Omental fat pad (tissue), 4 donors: ENCODE results near the gene CCRL2. TPM values are rescaled to one million over a fixed set of nuclear protein-coding genes. Genes with fewer than 3 reads are reported as not detected.
A peak's percentile ranks its signal among the peaks of the same experiment; 100 is the strongest.

Experiments
- ATAC-seq: fragments of 150-250 bp; one replicate; pipeline ENCODE4 v1.9.1; 2016; ENCODE audit warnings: mild to moderate bottlenecking, moderate library complexity; ENCODE audit not compliant: low FRiP score
- DNase-seq: peaks from one replicate; pipeline ENCODE4 v3.0.0-alpha.2; 2019; ENCODE audit warnings: low spot score
- total RNA-seq, 4 donors: library from RNA; depleted of rRNA; stranded (reverse); fragments of >200 nt; gene quantifications; one replicate each; pipeline ENCODE4 v1.1.0, GENCODE V29; 2016
- TF ChIP-seq, protein P1 (sequence below), 3 donors: fragments of 450-650 bp; IDR thresholded peaks; one replicate each; pipeline ENCODE4 v1.5.1; 2016 to 2017; ENCODE audit warnings: antibody characterized with exemption in 3 of 3, mild to moderate bottlenecking in 3 of 3, moderate library complexity in 2 of 3

Gene CCRL2, protein sequence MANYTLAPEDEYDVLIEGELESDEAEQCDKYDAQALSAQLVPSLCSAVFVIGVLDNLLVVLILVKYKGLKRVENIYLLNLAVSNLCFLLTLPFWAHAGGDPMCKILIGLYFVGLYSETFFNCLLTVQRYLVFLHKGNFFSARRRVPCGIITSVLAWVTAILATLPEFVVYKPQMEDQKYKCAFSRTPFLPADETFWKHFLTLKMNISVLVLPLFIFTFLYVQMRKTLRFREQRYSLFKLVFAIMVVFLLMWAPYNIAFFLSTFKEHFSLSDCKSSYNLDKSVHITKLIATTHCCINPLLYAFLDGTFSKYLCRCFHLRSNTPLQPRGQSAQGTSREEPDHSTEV
- total RNA-seq = 10 to 100 TPM in 3 of 4 donors, 1 to 10 TPM in 1; 6.8 to 17.8 (median 12.8) TPM

DNA sequence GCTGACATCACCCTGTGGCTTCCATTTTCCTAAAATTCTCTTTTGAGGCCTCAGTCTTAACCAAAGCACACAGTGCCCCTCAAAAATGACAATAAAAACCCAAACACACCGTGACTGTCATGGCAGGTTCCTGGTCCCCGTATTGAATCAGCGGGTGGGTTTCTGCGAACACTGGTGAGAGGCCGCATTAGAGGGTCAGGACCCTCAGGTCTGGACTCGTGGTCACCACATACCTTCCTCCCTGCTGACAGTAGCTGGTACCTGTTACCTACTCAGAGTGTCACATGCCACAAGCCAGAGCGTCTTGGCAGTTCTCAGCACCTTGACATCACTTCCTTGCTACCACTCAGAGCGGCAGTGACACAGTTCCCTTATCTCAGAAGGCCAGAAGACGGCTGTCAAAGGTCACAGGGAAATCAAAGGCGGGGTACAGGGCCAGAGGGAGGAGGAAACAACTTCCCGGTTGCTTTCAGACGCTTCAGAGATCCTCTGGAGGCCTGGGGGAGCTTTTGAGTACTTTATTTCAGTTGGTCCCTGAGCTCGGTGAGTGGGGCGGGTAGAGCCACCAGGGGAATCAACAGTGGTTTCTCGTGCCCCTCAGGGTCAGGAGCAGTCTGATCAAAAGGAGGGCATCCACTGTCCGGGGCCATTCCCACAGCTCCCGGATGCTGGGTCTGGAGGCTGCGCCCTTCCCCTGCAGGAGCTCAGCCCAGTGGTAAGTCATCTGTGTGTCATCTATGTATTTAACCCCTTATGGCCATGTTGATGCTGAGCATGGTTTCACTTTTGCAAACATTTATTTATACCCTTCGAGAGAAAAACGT is at the start of gene CCRL2, which contains the start of gene CCR5AS:
CCRL2 (plus strand) TSS at position 472 of the 824 bp plus-strand sequence. CDS start 821 bp downstream, outside the sequence.
CCR5AS (minus strand) TSS at position 279 of the 824 bp plus-strand sequence.
- peak; percentile 65 for ATAC-seq
- DNase-seq = no peak
- TF ChIP-seq, protein P1, sequence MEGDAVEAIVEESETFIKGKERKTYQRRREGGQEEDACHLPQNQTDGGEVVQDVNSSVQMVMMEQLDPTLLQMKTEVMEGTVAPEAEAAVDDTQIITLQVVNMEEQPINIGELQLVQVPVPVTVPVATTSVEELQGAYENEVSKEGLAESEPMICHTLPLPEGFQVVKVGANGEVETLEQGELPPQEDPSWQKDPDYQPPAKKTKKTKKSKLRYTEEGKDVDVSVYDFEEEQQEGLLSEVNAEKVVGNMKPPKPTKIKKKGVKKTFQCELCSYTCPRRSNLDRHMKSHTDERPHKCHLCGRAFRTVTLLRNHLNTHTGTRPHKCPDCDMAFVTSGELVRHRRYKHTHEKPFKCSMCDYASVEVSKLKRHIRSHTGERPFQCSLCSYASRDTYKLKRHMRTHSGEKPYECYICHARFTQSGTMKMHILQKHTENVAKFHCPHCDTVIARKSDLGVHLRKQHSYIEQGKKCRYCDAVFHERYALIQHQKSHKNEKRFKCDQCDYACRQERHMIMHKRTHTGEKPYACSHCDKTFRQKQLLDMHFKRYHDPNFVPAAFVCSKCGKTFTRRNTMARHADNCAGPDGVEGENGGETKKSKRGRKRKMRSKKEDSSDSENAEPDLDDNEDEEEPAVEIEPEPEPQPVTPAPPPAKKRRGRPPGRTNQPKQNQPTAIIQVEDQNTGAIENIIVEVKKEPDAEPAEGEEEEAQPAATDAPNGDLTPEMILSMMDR (IDR thresholded peaks at IDR 0.05) = no peak

DNA sequence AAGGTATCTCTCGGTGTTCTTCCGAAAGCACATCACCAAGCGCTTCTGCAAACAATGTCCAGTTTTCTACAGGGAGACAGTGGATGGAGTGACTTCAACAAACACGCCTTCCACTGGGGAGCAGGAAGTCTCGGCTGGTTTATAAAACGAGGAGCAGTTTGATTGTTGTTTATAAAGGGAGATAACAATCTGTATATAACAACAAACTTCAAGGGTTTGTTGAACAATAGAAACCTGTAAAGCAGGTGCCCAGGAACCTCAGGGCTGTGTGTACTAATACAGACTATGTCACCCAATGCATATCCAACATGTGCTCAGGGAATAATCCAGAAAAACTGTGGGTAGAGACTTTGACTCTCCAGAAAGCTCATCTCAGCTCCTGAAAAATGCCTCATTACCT is 48.6 kb upstream of the CCRL2 start:
- no peak for ATAC-seq
- DNase-seq = no peak

DNA sequence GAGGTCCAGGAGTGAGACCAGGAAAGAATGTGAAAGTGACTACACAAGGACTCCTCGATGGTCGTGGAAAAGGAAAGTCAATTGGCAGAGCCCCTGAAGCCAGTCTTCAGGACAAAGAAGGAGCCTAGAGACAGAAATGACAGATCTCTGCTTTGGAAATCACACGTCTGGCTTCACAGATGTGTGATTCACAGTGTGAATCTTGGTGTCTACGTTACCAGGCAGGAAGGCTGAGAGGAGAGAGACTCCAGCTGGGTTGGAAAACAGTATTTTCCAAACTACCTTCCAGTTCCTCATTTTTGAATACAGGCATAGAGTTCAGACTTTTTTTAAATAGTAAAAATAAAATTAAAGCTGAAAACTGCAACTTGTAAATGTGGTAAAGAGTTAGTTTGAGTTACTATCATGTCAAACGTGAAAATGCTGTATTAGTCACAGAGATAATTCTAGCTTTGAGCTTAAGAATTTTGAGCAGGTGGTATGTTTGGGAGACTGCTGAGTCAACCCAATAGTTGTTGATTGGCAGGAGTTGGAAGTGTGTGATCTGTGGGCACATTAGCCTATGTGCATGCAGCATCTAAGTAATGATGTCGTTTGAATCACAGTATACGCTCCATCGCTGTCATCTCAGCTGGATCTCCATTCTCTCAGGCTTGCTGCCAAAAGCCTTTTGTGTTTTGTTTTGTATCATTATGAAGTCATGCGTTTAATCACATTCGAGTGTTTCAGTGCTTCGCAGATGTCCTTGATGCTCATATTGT is 47.1 kb upstream of the CCRL2 start:
- TF ChIP-seq, protein P1 (IDR thresholded peaks at IDR 0.05) = no peak
- ATAC-seq = peak; percentile 57
- no peak for DNase-seq

More for the DNA sequence above, 48.6 kb upstream of the CCRL2 start:
- TF ChIP-seq, protein P1 (IDR thresholded peaks at IDR 0.05) = no peak

DNA sequence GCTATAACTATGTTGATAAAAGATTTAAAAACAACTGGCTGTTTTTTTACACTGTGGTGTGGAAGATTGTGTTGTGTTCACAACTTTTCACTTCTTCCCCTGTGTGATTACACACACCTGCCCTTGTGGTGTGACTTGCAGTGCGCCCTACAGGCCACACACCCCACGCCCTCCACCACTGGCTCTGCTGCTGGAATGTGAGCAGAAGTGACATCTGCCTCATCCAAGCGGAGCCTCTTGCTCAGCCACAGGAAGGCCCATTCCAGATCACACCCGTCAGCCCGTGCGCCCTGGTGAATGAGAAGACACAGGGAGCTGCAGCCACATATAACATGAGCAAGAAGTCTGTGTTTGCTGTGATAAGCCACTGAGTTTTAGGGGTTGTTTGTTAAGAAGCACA is 46.2 kb upstream of the CCRL2 start:
- ATAC-seq (no peak), DNase-seq (no peak)
- TF ChIP-seq, protein P1 (IDR thresholded peaks at IDR 0.05) = no peak

DNA sequence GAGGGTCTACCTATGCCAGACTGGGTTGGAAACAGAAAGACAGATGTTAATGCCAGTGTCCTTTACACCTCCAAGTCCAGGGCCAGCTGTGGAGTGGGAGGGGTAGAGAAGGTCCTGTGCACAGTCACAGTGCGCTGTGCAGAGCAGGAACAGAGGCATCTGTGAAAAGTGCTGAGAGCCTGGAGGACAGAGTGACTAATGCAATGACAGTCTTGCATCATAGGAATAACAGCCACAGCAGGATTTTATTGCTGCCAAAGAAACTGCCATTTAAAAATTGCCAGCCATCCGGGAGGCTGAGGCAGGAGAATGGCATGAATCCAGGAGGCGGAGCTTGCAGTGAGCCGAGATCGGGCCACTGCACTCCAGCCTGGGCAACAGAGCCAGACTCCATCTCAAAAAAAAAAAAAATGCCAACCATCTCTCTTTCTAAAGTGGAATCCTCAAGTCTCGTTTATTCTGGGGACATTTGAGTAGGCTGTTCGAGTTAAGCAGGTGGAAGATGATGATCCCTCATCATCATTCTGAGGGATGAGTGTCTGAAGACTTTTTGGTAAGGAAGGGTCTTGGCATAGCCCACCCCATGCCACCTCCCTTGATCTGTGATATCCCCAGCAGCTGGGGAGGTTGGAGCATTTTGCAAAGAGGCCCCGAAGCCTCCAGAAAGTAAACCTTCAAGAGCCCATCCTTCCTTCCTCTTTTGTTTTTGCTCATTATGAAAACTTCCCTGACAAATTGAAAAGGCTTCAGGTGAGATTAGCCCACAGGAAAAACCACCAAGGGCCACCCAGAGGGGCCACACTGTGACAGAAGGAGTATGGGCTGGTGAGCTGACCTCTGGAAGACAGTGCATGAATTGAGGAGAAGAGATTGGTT is 45.4 kb upstream of the CCRL2 start:
- TF ChIP-seq, protein P1 (IDR thresholded peaks at IDR 0.05) = no peak
- DNase-seq (no peak), ATAC-seq (no peak)

DNA sequence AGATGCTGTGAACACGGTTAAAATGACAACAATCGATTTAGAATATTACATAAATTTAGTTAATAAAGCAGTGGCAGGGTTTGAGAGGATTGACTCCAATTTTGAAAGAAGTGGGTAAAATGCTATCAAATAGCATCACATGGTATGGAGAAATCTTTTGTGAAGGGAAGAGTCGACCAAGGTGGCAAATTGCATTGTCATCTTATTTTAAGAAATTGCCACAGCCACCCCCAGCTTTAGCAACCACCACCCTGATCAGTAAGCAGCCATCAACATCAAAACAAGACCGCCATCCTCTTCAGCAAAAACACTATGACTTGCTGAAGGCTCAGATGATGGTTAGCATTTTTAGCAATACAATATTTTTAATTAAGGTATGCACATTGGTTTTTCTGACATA is 42.0 kb upstream of the CCRL2 start:
- TF ChIP-seq, protein P1 (IDR thresholded peaks at IDR 0.05) = no peak
- ATAC-seq (no peak), DNase-seq (no peak)
